Stimulated activated CD4-positive, alpha-beta T cell treated with anti-CD3 and anti-CD28 coated beads, Interleukin-1b, Interleukin-23, amount 100 ng/mL, for 4 hours (primary cell): ENCODE data around the gene ENTREP3.

ENCODE experiments used
- DNase-seq, 2 donors: peaks; one replicate each; pipeline ENCODE4 v3.0.0-alpha.2; 2020; ENCODE audit warnings: low read depth in 2 of 2

Gene ENTREP3

GRCh38 chr1:155278689-155279160 is 23.4 kb upstream of the ENTREP3 start:
- no peak for DNase-seq

GRCh38 chr1:155277902-155278688 is 22.8 kb upstream of the ENTREP3 start:
- peak; percentile 65 to 67 for DNase-seq

DNA sequence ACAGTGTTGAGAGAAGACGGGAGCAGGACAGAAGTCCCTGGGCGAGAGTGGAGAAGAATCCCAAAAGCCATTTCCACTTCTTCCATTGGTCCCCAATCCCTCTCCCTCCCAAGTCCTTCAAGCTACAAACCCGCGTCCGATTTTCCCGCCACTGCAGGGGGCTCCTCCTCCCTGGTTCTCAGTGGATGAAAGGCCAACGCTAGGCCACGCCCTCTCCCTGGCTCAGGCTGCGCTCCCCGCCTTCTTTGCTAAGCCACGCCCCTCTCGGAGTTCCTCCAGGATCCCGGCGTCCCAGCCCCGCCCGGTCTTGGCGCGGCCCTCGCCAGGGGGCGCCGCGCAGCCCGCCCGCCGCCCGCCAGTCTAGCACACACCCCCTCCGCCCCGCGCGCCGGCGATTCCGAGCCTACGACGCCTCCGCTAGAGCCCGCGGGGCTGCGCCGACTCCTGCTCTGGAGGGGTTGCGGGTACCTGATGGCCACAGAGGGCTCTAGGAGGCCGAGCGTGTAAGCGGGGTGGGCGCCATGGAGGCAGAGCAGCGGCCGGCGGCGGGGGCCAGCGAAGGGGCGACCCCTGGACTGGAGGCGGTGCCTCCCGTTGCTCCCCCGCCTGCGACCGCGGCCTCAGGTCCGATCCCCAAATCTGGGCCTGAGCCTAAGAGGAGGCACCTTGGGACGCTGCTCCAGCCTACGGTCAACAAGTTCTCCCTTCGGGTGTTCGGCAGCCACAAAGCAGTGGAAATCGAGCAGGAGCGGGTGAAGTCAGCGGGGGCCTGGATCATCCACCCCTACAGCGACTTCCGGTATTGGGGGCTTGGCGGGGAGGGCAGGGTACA is 22.0 kb upstream of the ENTREP3 start, which contains the start of gene HCN3:
TSS of gene HCN3 (plus strand) at position 394 of the 832 bp plus-strand sequence. CDS start at position 522, 128 bp downstream.
- DNase-seq: peak; percentile 93 to 95

DNA sequence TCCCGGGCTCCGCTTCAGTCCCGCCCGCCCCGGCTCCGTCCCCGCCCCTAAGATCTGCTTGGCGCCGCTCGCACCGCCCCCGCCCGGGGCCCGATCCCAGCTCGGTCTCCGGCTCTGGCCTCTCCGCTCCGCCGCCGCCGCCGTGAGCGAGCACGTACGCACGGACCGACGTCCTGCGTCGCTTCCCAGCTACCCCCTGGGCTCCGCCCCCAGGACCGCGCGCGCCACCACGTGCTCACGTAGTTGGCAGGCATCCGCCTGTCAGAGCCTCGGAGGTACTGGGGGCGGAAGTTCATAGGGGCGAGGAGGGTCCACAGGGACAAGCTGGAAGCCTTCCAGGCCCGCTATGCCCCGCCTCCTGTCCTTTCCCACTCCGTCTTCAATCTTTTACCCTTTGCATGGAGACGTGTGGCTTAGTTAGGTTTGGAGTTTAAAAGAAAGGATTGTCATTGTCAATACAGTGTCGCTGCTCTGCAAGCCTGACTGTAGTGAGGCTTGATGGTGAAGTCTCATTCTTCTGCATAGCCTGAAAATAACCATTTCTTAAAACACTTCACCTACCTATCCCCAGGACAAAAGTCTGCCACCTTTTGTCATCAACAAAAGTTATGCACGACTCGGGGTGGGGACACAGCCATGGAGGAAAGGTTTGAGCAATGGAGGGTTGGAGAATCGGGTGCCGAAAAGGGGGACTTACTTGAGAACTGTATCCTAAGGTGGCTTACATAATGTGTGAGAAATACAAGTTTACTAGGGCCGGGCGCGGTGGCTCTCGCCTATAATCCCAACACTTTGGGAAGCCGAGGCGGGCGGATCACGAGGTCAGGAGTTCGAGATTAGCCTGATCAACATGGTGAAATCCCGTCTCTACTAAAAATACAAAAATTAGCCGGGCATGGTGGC is 18.3 kb upstream of the ENTREP3 start, which contains the start of gene CLK2:
TSS of gene CLK2 (minus strand) at position 162 of the 903 bp plus-strand sequence. CDS start 2,527 bp downstream, outside the sequence.
- peak; percentile 91 to 96 for DNase-seq

DNA sequence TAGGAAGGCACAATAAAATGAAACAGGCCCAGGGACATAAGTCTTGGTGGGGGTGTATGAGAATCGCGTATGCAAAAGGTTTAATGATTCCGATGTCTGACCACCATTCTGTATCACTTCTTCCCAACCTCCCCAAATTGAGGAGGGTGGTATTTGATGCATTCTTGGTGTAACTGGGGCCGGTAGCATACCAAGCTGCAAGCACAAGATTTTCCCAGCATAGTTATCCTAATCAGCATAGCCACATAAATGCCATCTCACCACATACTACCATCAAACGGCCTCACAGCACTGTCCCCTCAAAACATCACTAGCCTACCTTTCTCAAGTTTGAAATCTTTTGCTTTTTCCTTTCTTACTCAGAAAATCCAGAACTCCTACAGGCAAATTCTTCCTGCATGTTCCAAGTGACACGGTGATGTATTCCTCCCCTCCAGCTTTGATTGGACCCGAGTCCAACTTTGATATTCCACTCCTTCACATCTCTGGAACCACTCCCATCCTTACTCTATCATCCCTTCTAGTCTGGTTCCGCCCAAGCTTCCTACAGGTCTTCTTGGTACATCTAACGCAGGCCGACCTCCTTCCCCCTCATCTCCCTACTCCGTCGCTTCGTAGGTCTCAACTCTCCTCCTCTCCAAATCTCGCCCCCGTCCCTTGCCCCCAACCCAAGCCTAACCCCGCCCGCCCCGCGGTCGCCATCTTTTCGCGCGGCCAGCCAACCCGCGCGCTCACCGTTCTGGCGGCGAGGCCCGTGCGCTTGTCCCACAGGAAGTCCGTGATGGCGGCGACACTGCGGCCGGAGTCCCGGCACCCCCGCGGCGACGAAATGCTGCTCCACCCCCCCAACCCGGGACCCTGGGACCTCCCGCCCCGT is 17.4 kb upstream of the ENTREP3 start:
- no peak for DNase-seq

- no peak for DNase-seq
These were observed 14.1 kb upstream of the ENTREP3 start for GRCh38 chr1:155269381-155269780.

DNA sequence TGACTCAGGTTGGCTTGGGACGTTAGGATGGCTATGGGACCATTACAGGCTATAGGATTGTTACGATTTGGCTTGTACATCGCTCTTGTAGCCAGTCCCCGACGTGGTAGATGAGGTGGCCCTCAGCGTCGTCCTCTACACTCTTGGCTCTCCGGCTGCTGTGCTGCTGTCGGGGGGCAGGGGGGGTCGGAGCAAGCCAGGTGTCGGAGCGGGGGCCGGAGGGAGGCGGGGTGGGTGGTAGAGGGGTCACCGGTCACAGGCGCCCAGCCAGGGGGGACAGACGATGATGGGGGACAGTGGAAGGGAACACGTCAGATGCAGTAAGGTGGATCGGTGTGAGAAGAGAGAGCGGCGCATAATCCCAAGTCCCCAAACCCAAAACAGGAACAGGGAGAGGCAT is 13.3 kb upstream of the ENTREP3 start:
- no peak for DNase-seq

DNA sequence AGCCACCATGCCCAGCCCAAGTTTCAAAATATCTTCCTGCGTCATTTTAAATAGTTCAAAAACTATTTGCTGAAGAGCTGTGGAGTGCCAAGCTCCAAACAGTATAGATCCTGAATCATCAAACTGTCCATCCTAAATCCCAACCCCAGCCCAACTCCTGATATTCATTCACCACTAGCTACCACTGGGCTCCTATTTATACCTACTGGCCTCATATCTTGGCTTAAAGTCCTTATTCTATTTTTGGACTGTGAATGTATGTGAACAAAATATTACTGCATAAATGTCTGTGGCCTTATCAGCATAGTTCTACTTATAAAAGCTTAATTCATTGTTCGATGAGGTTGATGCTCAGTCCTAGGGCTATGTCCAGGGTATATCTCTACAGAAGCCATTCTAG is 12.1 kb upstream of the ENTREP3 start:
- DNase-seq: no peak

DNA sequence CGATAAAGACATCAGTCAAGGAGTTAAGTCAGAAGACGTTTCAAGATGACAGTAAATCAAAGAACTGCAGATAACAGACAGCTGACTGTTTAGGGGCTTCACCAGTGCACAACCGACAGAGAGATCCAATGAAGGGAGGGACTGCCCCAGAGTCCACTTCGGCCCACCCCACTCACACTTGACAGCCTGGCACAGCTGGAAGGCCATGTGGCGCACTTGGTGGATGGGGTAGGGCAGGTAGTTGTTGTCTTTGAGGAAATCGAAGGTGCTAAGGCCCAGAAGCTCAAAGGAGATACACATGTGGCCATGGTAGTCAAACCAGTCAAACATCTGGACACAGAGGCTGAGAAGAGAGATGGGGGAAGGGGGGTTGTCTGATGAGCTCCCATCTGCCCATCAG is 11.3 kb upstream of the ENTREP3 start:
- no peak for DNase-seq

GRCh38 chr1:155263067-155263466 is 7.8 kb upstream of the ENTREP3 start:
- DNase-seq: no peak

DNA sequence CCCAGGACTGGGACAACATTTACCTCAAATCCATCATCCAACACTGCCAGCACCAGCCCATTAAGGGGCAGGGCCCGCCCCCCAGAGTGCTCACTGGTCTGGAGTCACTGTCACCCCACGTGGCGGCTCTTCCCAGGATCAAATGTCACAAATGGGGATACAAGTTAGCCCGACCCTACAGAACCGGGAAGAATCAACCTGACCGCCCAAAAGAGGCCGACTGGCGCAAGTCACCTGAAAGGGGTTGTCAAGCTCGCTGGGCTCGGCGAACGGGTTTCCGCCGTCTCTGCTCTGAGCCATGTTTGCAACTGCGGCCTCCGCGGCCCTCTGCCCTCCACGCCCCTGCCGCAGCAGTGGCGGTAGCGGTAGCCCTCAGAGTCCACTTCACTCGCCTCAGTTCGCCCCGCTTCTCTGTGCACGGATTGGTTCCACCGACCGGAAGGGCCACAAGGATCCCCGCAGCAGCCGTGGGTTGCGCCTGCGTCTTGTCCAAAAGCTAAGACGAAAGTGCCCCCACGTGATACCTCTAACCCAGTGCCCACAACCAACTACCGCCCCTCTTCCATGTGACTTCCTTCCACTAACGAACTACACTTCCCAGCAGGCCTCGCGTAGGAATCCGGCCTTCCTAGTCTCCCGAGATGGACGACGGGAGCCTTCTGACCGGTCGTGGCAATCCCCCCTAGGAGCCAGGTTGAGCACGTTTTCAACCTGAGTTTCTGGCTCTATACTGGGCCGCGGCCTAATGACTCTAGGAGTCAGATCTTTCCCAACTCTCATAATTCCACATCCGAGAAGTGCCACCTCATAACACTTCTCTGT is 6.8 kb upstream of the ENTREP3 start, which contains the start of gene SCAMP3:
TSS of gene SCAMP3 (minus strand) at position 509 of the 822 bp plus-strand sequence. CDS start at position 300, 209 bp downstream.
- peak; percentile 71 to 77 for DNase-seq

GRCh38 chr1:155261493-155261851 is 6.2 kb upstream of the ENTREP3 start:
- peak in 1 of 2 donors; percentile 21 for DNase-seq

DNA sequence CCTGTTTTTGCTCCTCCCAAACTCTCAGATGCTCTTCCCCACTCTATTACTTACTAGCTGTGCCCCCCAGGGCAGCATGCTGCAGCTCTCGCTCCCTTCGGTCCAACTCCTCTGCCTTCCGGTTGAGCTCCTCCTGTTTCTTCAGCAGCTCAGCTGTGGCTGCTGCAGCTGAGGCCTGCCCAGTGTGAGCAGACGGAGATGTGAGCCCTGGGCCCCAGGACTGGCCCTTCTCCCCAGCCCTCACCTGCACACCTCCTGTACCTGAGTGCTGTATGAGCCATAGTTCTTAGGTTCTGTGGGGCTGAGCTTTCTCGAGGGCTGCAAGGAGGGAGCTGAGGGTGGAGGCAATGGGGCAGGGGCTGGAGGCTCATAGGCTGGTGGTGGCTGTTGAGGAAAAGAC is 5.0 kb upstream of the ENTREP3 start:
- DNase-seq: no peak

- DNase-seq: no peak
These were observed 972 bp upstream of the ENTREP3 start for GRCh38 chr1:155256058-155256852.

DNA sequence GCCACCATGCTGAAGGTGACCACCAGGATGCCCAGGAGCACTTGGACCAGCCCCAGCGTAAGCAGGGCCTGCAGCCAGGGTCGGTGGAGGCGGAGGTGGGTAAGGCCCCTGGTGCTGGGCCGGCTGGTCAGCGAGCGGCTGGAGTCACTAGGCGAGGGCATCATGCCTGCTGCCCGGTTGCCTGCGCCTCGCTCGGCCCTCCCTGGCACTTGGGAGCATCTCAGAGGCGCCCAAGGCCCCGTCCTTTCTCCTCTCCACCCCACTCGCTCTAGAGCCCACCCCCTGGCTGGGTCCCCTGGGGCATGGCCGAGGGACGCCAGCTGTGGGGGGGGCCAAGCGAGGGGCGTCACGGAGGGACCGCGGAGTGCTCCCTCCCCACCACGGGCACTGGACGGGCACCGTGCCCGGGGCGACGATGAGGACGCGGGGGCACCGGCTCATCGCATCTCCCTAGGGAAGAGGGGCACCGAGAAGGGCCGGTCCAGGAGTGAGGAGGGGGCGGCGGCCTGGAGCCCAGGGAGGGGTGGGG is 505 bp downstream of the ENTREP3 start:
- no peak for DNase-seq

- no peak for DNase-seq
These were observed 1.0 kb downstream of the ENTREP3 start for GRCh38 chr1:155254228-155254713.

DNA sequence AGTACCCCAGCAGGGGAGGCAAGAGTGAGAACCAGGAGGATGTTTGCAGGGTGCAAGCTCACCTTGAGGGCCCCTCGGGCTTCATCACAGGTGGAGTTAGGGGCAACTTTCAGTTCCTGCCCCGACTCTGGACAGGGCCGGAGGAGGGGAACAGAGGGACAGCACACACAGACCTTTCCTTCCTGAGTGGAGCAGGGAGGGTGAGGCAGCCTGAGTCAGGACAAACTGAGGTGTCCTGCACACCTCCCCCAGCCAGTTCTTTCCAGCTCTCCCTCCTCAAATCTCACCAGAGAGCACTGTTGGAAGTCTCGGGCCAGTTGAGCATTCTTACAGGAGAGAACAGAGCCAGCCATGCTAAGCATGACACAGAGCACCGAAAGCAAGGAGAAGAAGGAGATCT is 1.5 kb downstream of the ENTREP3 start:
- no peak for DNase-seq

- DNase-seq: no peak
These were observed 2.1 kb downstream of the ENTREP3 start for GRCh38 chr1:155253208-155253607.
